GM19463 (cell line): Measurements from ENCODE around the gene OTP.
"Not testable (repeated sequence)": the region's sequence is repeated elsewhere in the genome, so short reads cannot be mapped to it uniquely, and the experiment has no call there.

Source experiments
- ATAC-seq: cut with Tn5 transposase; IDR thresholded peaks from one replicate; pipeline ENCODE4 v1.9.1; 2021; ENCODE audit warnings: mild to moderate bottlenecking, moderate library complexity; ENCODE audit not compliant: unreplicated experiment

Gene OTP

GRCh38 chr5:77616920-77617319 lies 21.6 kb downstream of the OTP start:
- ATAC-seq, result no peak

- ATAC-seq, result not testable (repeated sequence)
Measured at GRCh38 chr5:77608927-77609326, 29.6 kb downstream of the OTP start.

- no peak for ATAC-seq
Measured at GRCh38 chr5:77607324-77607723, 31.2 kb downstream of the OTP start.

- ATAC-seq, result no peak
Measured at GRCh38 chr5:77606279-77606678, 32.2 kb downstream of the OTP start.

- no peak for ATAC-seq
Measured at GRCh38 chr5:77599679-77600078, 38.8 kb downstream of the OTP start.

GRCh38 chr5:77590347-77590746 lies 48.2 kb downstream of the OTP start:
- ATAC-seq, result peak; percentile 69

- ATAC-seq, result no peak
Measured at GRCh38 chr5:77588175-77588574, 50.3 kb downstream of the OTP start.

- no peak for ATAC-seq
Measured at GRCh38 chr5:77586101-77586500, 52.4 kb downstream of the OTP start.

GRCh38 chr5:77582143-77582542 lies 56.4 kb downstream of the OTP start:
- not testable (repeated sequence) for ATAC-seq
